Measurements from ENCODE around the gene CD70.
"Not testable (repeated sequence)": the region's sequence is repeated elsewhere in the genome, so short reads cannot be mapped to it uniquely, and the experiment has no call there.

The CD70 gene

GRCh38 chr19:6590827-6591319, at the start of gene CD70:
Gene CD70 (minus strand): TSS chr19:6591150. CDS start chr19:6591002, 148 bp downstream.
- DNase-seq (ENCODE audit: low read depth in 2 of 3, low spot score in 1 of 3), result peak in 2 of 3 donors; percentile 26 to 44

GRCh38 chr19:6640333-6640732, 49.4 kb upstream of the CD70 start:
- not testable (repeated sequence) for DNase-seq (ENCODE audit: low read depth in 2 of 3, low spot score in 1 of 3)

- DNase-seq (ENCODE audit: low read depth in 2 of 3, low spot score in 1 of 3), result no peak
Observed at GRCh38 chr19:6639439-6639838, 48.5 kb upstream of the CD70 start.

GRCh38 chr19:6633456-6633813, 42.5 kb upstream of the CD70 start:
- not testable (repeated sequence) for DNase-seq (ENCODE audit: low read depth in 2 of 3, low spot score in 1 of 3)

GRCh38 chr19:6632747-6633455, 42.0 kb upstream of the CD70 start:
- DNase-seq (ENCODE audit: low read depth in 2 of 3, low spot score in 1 of 3), result peak in 2 of 3 donors; percentile 11 to 45

- peak; percentile 53 to 98 (median 74) for DNase-seq (ENCODE audit: low read depth in 2 of 3, low spot score in 1 of 3)
Observed at GRCh38 chr19:6632002-6632621, 41.2 kb upstream of the CD70 start.

- DNase-seq (ENCODE audit: low read depth in 2 of 3, low spot score in 1 of 3), result no peak
Observed at GRCh38 chr19:6626764-6627163, 35.8 kb upstream of the CD70 start.

GRCh38 chr19:6617374-6617773, 26.4 kb upstream of the CD70 start:
- no peak for DNase-seq (ENCODE audit: low read depth in 2 of 3, low spot score in 1 of 3)

GRCh38 chr19:6616011-6616410, 25.1 kb upstream of the CD70 start:
- DNase-seq (ENCODE audit: low read depth in 2 of 3, low spot score in 1 of 3), result peak in 1 of 3 donors; percentile 37

- peak in 1 of 3 donors; percentile 37 for DNase-seq (ENCODE audit: low read depth in 2 of 3, low spot score in 1 of 3)
Observed at GRCh38 chr19:6613711-6614110, 22.8 kb upstream of the CD70 start.

- no peak for DNase-seq (ENCODE audit: low read depth in 2 of 3, low spot score in 1 of 3)
Observed at GRCh38 chr19:6610934-6611852, 20.2 kb upstream of the CD70 start.

- DNase-seq (ENCODE audit: low read depth in 2 of 3, low spot score in 1 of 3), result no peak
Observed at GRCh38 chr19:6608940-6609339, 18.0 kb upstream of the CD70 start.

- DNase-seq (ENCODE audit: low read depth in 2 of 3, low spot score in 1 of 3), result not testable (repeated sequence)
Observed at GRCh38 chr19:6608146-6608545, 17.2 kb upstream of the CD70 start.

- not testable (repeated sequence) for DNase-seq (ENCODE audit: low read depth in 2 of 3, low spot score in 1 of 3)
Observed at GRCh38 chr19:6606276-6607070, 15.5 kb upstream of the CD70 start.

- no peak for DNase-seq (ENCODE audit: low read depth in 2 of 3, low spot score in 1 of 3)
Observed at GRCh38 chr19:6604906-6605305, 14.0 kb upstream of the CD70 start.

GRCh38 chr19:6602729-6603114, 11.8 kb upstream of the CD70 start:
- no peak for DNase-seq (ENCODE audit: low read depth in 2 of 3, low spot score in 1 of 3)

GRCh38 chr19:6601537-6602052, 10.6 kb upstream of the CD70 start:
- not testable (repeated sequence) for DNase-seq (ENCODE audit: low read depth in 2 of 3, low spot score in 1 of 3)

GRCh38 chr19:6600951-6601536, 10.1 kb upstream of the CD70 start:
- not testable (repeated sequence) for DNase-seq (ENCODE audit: low read depth in 2 of 3, low spot score in 1 of 3)

- DNase-seq (ENCODE audit: low read depth in 2 of 3, low spot score in 1 of 3), result no peak
Observed at GRCh38 chr19:6599866-6600454, 9.0 kb upstream of the CD70 start.
